Right lobe of liver (tissue), 6 donors: ENCODE data around the gene SH3BP2. TPM values are rescaled to one million over a fixed set of nuclear protein-coding genes. Genes with fewer than 3 reads are reported as not detected.

Source experiments
- ATAC-seq, 4 donors: fragments of 200-7000 bp; cut with Tn5 transposase; one replicate each; pipeline ENCODE4 v1.9.1; 2020; ENCODE audit warnings: mild to moderate bottlenecking in 4 of 4, moderate library complexity in 4 of 4
- DNase-seq, 3 donors: peaks; one replicate each; pipeline ENCODE4 v3.0.0-alpha.2; 2020
- H3K27ac ChIP-seq, 3 donors: fragments of 200-600 bp; one replicate each; pipeline ENCODE4 v1.8.0; 2022
- H3K27me3 ChIP-seq, 2 donors: fragments of 200-600 bp; one replicate each; pipeline ENCODE4 v1.8.0; 2022
- H3K36me3 ChIP-seq, 4 donors: fragments of 200-600 bp; sonication (generic) in 1 of 4; one replicate each; pipeline versions ENCODE4 v1.5.1 to v1.8.0; 2017 to 2022; ENCODE audit warnings: control low read depth in 1 of 4
- H3K4me1 ChIP-seq, 4 donors: fragments of 200-600 bp; sonication (generic) in 1 of 4; one replicate each; pipeline versions ENCODE4 v1.5.1 to v1.8.0; 2017 to 2022; ENCODE audit warnings: control low read depth in 1 of 4
- H3K4me3 ChIP-seq, 3 donors: fragments of 200-600 bp; one replicate each; pipeline ENCODE4 v1.8.0; 2022
- H3K9me3 ChIP-seq, 4 donors: fragments of 200-600 bp; sonication (generic) in 1 of 4; one replicate each; pipeline versions ENCODE4 v1.5.1 to v1.8.0; 2017 to 2022; ENCODE audit warnings: control low read depth in 1 of 4
- CTCF ChIP-seq, 4 donors: fragments of 200-600 bp in 3 of 4; fragments of 450-650 bp in 1 of 4; IDR thresholded peaks; one replicate each; pipeline versions ENCODE4 v1.5.1 to v1.8.0; 2016 to 2022; ENCODE audit warnings: antibody characterized with exemption in 4 of 4, mild to moderate bottlenecking in 2 of 4
- POLR2A ChIP-seq: fragments of 450-650 bp; IDR thresholded peaks from one replicate; pipeline ENCODE4 v1.6.1; 2017; ENCODE audit warnings: antibody characterized with exemption, mild to moderate bottlenecking
- WGBS: methylation state at CpG from one replicate; pipeline ENCODE4 v1.1.6; 2018; ENCODE audit warnings: low coverage, low lambda C conversion rate; ENCODE audit not compliant: insufficient coverage; ENCODE audit errors: missing lambda C conversion rate; 5-methylcytosine and 5-hydroxymethylcytosine counted together
- intact Hi-C, 2 donors: fragments of 100-400 bp; cut with DNase I; formaldehyde crosslinking; loops; one replicate each; pipeline versions ENCODE4 v1.11.2 to v1.14.1; 2022
- total RNA-seq, 6 experiments: library from RNA; depleted of rRNA in 2 of 6; stranded (reverse); fragments of >200 nt in 2 of 6; fragmentation: NEBNext Ultra II Directional in 3 of 6; extraction: Animal tissue kit (Norgen Biotek cat#: 25700) in 3 of 6; gene quantifications; one replicate each; pipeline versions ENCODE4 v1.1.0 to v1.2.4, GENCODE V29; 2016 to 2023
- donor health status: DM: no; HTN: yes; CAD: no.
- donor health status: DM: no; HTN: no; CAD: no.
- donor health status: DM: no; HTN: no; CAD: no.
- donor health status: DM: no; HTN: yes; CAD: no.
- donor health status: DM: no; HTN: yes; CAD: no.

Gene SH3BP2
- total RNA-seq, 6 experiments from 2014 or later = 34.9 to 51.8 (median 40.7) TPM

GRCh38 chr4:2879026-2879425 lies 86.1 kb downstream of the SH3BP2 start:
- H3K27ac ChIP-seq = no peak overlapping the region
- peaks cover 0 to under 1% (median 0%) of the 10 kb centered on the region in 4 donors for H3K4me1 ChIP-seq
- H3K36me3 ChIP-seq = peaks cover 0 to 39% (median 10%) of the 10 kb centered on the region in 4 donors
- H3K27me3 ChIP-seq = no peaks in the 10 kb centered on the region
- WGBS = no CpG with 5 or more reads among the region's 5 CpGs
- DNase-seq (no peak), ATAC-seq (peak in 1 of 4 donors; percentile 22)
- no peak overlapping the region for H3K4me3 ChIP-seq
- intact Hi-C loops = no loop called here
- TF ChIP-seq CTCF (IDR thresholded peaks at IDR 0.05) (no peak), POLR2A (no peak)
- H3K9me3 ChIP-seq = no peaks in the 10 kb centered on the region

GRCh38 chr4:2881431-2881830 lies 88.5 kb downstream of the SH3BP2 start:
- Histone ChIP-seq H3K36me3 (peaks cover 0 to 53% (median 19%) of the 10 kb centered on the region in 4 donors), H3K27ac (no peak overlapping the region), H3K27me3 (no peaks in the 10 kb centered on the region), H3K4me1 (no peaks in the 10 kb centered on the region), H3K9me3 (no peaks in the 10 kb centered on the region), H3K4me3 (no peak overlapping the region)
- 63% methylated on average over 3 of the region's 3 CpGs for WGBS
- intact Hi-C loops = no loop called here
- no peak for TF ChIP-seq CTCF (IDR thresholded peaks at IDR 0.05)
- TF ChIP-seq POLR2A = no peak
- DNase-seq = no peak
- ATAC-seq = no peak

GRCh38 chr4:2882341-2882740 lies 89.5 kb downstream of the SH3BP2 start:
- Histone ChIP-seq H3K27me3 (no peaks in the 10 kb centered on the region), H3K27ac (no peak overlapping the region), H3K9me3 (no peaks in the 10 kb centered on the region), H3K4me3 (no peak overlapping the region), H3K4me1 (no peaks in the 10 kb centered on the region), H3K36me3 (peaks cover 0 to 58% (median 23%) of the 10 kb centered on the region in 4 donors)
- DNase-seq (no peak), ATAC-seq (no peak)
- intact Hi-C loops = no loop called here
- 75% methylated on average over 1 of the region's 1 CpG for WGBS
- TF ChIP-seq POLR2A = no peak
- no peak for TF ChIP-seq CTCF (IDR thresholded peaks at IDR 0.05)

GRCh38 chr4:2886161-2886560 lies 93.3 kb downstream of the SH3BP2 start:
- Histone ChIP-seq H3K4me3 (no peak overlapping the region), H3K36me3 (peaks cover 0 to 54% (median 23%) of the 10 kb centered on the region in 4 donors), H3K4me1 (no peaks in the 10 kb centered on the region), H3K27ac (no peak overlapping the region), H3K9me3 (no peaks in the 10 kb centered on the region), H3K27me3 (no peaks in the 10 kb centered on the region)
- TF ChIP-seq POLR2A = no peak
- TF ChIP-seq CTCF (IDR thresholded peaks at IDR 0.05) = no peak
- intact Hi-C loops = no loop called here
- ATAC-seq (no peak), DNase-seq (no peak)
- WGBS = 96% methylated on average over 9 of the region's 9 CpGs

GRCh38 chr4:2886622-2887021 lies 93.7 kb downstream of the SH3BP2 start:
- H3K9me3 ChIP-seq = no peaks in the 10 kb centered on the region
- intact Hi-C loops = no loop called here
- DNase-seq (no peak), ATAC-seq (no peak)
- TF ChIP-seq CTCF (IDR thresholded peaks at IDR 0.05) (no peak), POLR2A (no peak)
- no peaks in the 10 kb centered on the region for H3K4me1 ChIP-seq
- H3K27ac ChIP-seq = no peak overlapping the region
- no peak overlapping the region for H3K4me3 ChIP-seq
- 73% methylated on average over 6 of the region's 6 CpGs for WGBS
- no peaks in the 10 kb centered on the region for H3K27me3 ChIP-seq
- H3K36me3 ChIP-seq = peaks cover 0 to 52% (median 23%) of the 10 kb centered on the region in 4 donors
